HuH-7.5 (cell line): ENCODE results near the gene TOMM70.

ENCODE experiments used
- DNase-seq: peaks from one replicate; pipeline ENCODE4 v3.0.0; 2011; ENCODE audit warnings: low spot score

TOMM70 gene

GRCh38 chr3:100325827-100326226, 75.1 kb downstream of the TOMM70 start:
- DNase-seq = no peak

- no peak for DNase-seq
Measured at GRCh38 chr3:100324044-100324443, 76.8 kb downstream of the TOMM70 start.

- no peak for DNase-seq
Measured at GRCh38 chr3:100319951-100320350, 80.9 kb downstream of the TOMM70 start.

GRCh38 chr3:100317912-100318311, 83.0 kb downstream of the TOMM70 start:
- DNase-seq = no peak

- no peak for DNase-seq
Measured at GRCh38 chr3:100316641-100317069, 84.2 kb downstream of the TOMM70 start.
